ENCODE results near the gene R3HCC1L. TPM values are rescaled to one million over a fixed set of nuclear protein-coding genes. Genes with fewer than 3 reads are reported as not detected.

Gene R3HCC1L
- total and polyA plus RNA-seq, 2 donors (not counting 1 experiment from before 2014, with no cell fraction given): 11.6 to 25.1 TPM

DNA sequence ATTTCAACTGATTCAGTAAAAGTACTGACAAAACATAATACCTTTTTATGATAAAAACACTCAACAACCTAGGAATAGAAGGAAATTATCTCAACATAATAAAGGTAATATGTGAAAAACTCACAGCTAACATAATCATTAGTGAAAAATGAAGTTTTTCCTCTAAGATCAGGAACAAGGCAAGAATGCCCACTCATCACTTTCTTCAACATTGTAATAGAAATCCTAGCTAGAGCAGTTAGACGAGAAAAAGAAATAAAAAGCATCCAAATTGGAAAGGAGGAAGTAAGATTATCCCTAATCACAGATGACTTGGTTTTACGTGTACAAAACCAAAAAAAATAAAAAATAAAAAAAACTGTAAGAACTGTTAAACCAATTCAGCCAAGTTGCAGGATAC is 58.6 kb downstream of the R3HCC1L start:
- Histone ChIP-seq H2AFZ (ENCODE audit: insufficient read depth, low read depth, low read length, poor library complexity, severe bottlenecking) (no peak overlapping the region), H3K36me3 (replicated peaks in 1 of 2; ENCODE audit: control extremely low read depth in 1 of 2, control insufficient read depth in 1 of 2, extremely low read depth in 1 of 2, insufficient read depth in 2 of 2, low read length in 1 of 2) (peaks cover 6 to 12% of the 10 kb centered on the region in 2 experiments), H3K4me1 (ENCODE audit: control insufficient read depth in 2 of 2, insufficient read depth in 2 of 2, low read length in 2 of 2) (peaks cover 0 to 6% of the 10 kb centered on the region in 2 donors), H3K79me2 (ENCODE audit: control insufficient read depth, insufficient read depth, low read length) (peaks cover 22% of the 10 kb centered on the region), H3K9ac (ENCODE audit: low read length) (no peak overlapping the region), H3K4me3 (ENCODE audit: control extremely low read depth in 1 of 5, extremely low read depth in 1 of 5, insufficient read depth in 1 of 5, low read depth in 2 of 5, low read length in 4 of 5) (no peak overlapping the region), H3K27ac (ENCODE audit: low read length in 2 of 2) (no peak overlapping the region), H3K4me2 (replicated peaks; ENCODE audit: low read depth, low read length, poor library complexity, severe bottlenecking) (no peak overlapping the region), H3K9me3 (ENCODE audit: control extremely low read depth in 1 of 3, control insufficient read depth in 2 of 3, insufficient read depth in 1 of 3, low read length in 2 of 3) (peaks cover 0 to 4% (median 0%) of the 10 kb centered on the region in 3 donors), H3K27me3 (replicated peaks in 1 of 4; ENCODE audit: control extremely low read depth in 1 of 4, control insufficient read depth in 3 of 4, insufficient read depth in 4 of 4, low read length in 3 of 4) (no peaks in the 10 kb centered on the region), H4K20me1 (ENCODE audit: control insufficient read depth, insufficient read depth, low read length, poor library complexity, severe bottlenecking) (peaks cover 4% of the 10 kb centered on the region)
- TF ChIP-seq, protein P1, sequence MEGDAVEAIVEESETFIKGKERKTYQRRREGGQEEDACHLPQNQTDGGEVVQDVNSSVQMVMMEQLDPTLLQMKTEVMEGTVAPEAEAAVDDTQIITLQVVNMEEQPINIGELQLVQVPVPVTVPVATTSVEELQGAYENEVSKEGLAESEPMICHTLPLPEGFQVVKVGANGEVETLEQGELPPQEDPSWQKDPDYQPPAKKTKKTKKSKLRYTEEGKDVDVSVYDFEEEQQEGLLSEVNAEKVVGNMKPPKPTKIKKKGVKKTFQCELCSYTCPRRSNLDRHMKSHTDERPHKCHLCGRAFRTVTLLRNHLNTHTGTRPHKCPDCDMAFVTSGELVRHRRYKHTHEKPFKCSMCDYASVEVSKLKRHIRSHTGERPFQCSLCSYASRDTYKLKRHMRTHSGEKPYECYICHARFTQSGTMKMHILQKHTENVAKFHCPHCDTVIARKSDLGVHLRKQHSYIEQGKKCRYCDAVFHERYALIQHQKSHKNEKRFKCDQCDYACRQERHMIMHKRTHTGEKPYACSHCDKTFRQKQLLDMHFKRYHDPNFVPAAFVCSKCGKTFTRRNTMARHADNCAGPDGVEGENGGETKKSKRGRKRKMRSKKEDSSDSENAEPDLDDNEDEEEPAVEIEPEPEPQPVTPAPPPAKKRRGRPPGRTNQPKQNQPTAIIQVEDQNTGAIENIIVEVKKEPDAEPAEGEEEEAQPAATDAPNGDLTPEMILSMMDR (IDR thresholded peaks at IDR 0.05): no peak
- Mint-ChIP-seq H3K4me3 (no peak overlapping the region), H3K27me3 (no peaks in the 10 kb centered on the region), H3K4me1 (peaks cover 19% of the 10 kb centered on the region), H3K27ac (no peak overlapping the region), H3K9me3 (ENCODE audit: insufficient read depth) (peaks cover 6% of the 10 kb centered on the region)
- intact Hi-C loops (cut with micrococcal nuclease): no loop called here
- CTCF ChIA-PET: no interaction called here
- ATAC-seq (ENCODE audit: low read depth) (no peak), DNase-seq (no peak)
- WGBS (ENCODE audit: insufficient coverage): no CpG with 5 or more reads among the region's 2 CpGs
- POLR2A ChIA-PET: no interaction called here

DNA sequence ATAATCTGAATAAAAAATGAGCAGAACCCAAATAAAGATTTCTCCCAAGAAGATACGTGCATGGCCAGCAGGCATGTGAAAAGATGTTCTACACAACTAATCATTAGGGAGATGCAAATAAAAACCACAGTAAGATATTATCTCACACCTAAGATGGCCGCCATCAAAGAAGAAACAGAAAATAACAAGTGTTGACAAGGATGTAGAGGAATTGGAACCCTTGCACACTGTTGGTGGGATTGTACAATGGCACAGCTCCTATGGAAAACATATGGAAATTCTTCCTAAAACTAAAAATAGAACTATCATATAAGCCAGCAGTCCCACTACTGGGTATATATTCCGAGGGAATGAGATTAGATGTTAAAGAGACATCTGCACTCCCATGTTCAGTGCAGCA is 60.2 kb downstream of the R3HCC1L start:
- Histone ChIP-seq H3K27ac (ENCODE audit: low read length in 2 of 2) (no peak overlapping the region), H3K27me3 (replicated peaks in 1 of 4; ENCODE audit: control extremely low read depth in 1 of 4, control insufficient read depth in 3 of 4, insufficient read depth in 4 of 4, low read length in 3 of 4) (no peaks in the 10 kb centered on the region), H4K20me1 (ENCODE audit: control insufficient read depth, insufficient read depth, low read length, poor library complexity, severe bottlenecking) (peaks cover 13% of the 10 kb centered on the region), H3K4me3 (ENCODE audit: control extremely low read depth in 1 of 5, extremely low read depth in 1 of 5, insufficient read depth in 1 of 5, low read depth in 2 of 5, low read length in 4 of 5) (no peak overlapping the region), H3K4me2 (replicated peaks; ENCODE audit: low read depth, low read length, poor library complexity, severe bottlenecking) (no peak overlapping the region), H3K36me3 (replicated peaks in 1 of 2; ENCODE audit: control extremely low read depth in 1 of 2, control insufficient read depth in 1 of 2, extremely low read depth in 1 of 2, insufficient read depth in 2 of 2, low read length in 1 of 2) (peaks cover 4 to 7% of the 10 kb centered on the region in 2 experiments), H3K9ac (ENCODE audit: low read length) (no peak overlapping the region), H2AFZ (ENCODE audit: insufficient read depth, low read depth, low read length, poor library complexity, severe bottlenecking) (no peak overlapping the region), H3K9me3 (ENCODE audit: control extremely low read depth in 1 of 3, control insufficient read depth in 2 of 3, insufficient read depth in 1 of 3, low read length in 2 of 3) (peaks cover 0 to 4% (median 0%) of the 10 kb centered on the region in 3 donors), H3K4me1 (ENCODE audit: control insufficient read depth in 2 of 2, insufficient read depth in 2 of 2, low read length in 2 of 2) (peaks cover 0 to 6% of the 10 kb centered on the region in 2 donors), H3K79me2 (ENCODE audit: control insufficient read depth, insufficient read depth, low read length) (peaks cover 22% of the 10 kb centered on the region)
- no CpG with 5 or more reads among the region's 3 CpGs for WGBS (ENCODE audit: insufficient coverage)
- no peak for DNase-seq
- no peaks in the 10 kb centered on the region for H3K27me3 Mint-ChIP-seq
- no peak for ATAC-seq (ENCODE audit: low read depth)
- CTCF ChIA-PET: no interaction called here
- intact Hi-C loops (cut with micrococcal nuclease): no loop called here
- H3K4me3 Mint-ChIP-seq: no peak overlapping the region
- H3K27ac Mint-ChIP-seq: no peak overlapping the region
- peaks cover 19% of the 10 kb centered on the region for H3K4me1 Mint-ChIP-seq
- peaks cover 6% of the 10 kb centered on the region for H3K9me3 Mint-ChIP-seq (ENCODE audit: insufficient read depth)
- TF ChIP-seq, protein P1 (IDR thresholded peaks at IDR 0.05): no peak
- TF ChIP-seq EZH2 (IDR thresholded peaks at IDR 0.05; ENCODE audit: borderline replicate concordance, insufficient read depth, low read depth, low read length, poor library complexity, severe bottlenecking): no peak
- POLR2A ChIA-PET: no interaction called here
